AG04449 (cell line): ENCODE results near the gene LMBR1L.

Experiments used
- CTCF ChIA-PET: fragments of 350-600 bp; formaldehyde crosslinking; extraction: SDS; loops from one replicate; lab custom pipeline; 2021; ENCODE audit warnings: antibody characterized with exemption; lab: Yijun Ruan, JAX
- POLR2A ChIA-PET: fragments of 400-600, 350-600 bp; formaldehyde crosslinking; extraction: SDS; loops from one replicate; lab custom pipeline; 2020; ENCODE audit warnings: antibody characterized with exemption, inconsistent platforms; lab: Yijun Ruan, JAX
- DNase-seq: peaks from one replicate; pipeline ENCODE4 v3.0.0-alpha.2; 2010; ENCODE audit warnings: low read depth, low spot score
- H3K4me3 ChIP-seq: 2 replicates; pipeline ENCODE4 v1.5.1; 2011; ENCODE audit warnings: low read depth, mild to moderate bottlenecking, control low read depth, low read length
- CTCF ChIP-seq: IDR thresholded peaks from one replicate; pipeline ENCODE4 v1.5.1; 2011; ENCODE audit warnings: mild to moderate bottlenecking, moderate library complexity, low read length, control low read depth, inconsistent platforms; ENCODE audit not compliant: insufficient read depth; ENCODE audit errors: missing control alignments

LMBR1L gene

GRCh38 chr12:49126852-49127763 lies 16.5 kb upstream of the LMBR1L start:
- ChIA-PET POLR2A (interaction anchor here (0.8 to 1.3 kb wide), 2 partner anchors 62 to 69 kb away, joined by 3 read pairs; partner anchors contain the start of gene TUBA1A), CTCF (interaction anchor here (0.6 to 1.3 kb wide), 12 partner anchors 15 to 110 kb away, joined by 3 to 7 read pairs (median 4); no protein-coding TSS in a partner anchor)
- H3K4me3 ChIP-seq, result no peak overlapping the region
- no peak for TF ChIP-seq CTCF
- DNase-seq, result no peak

- DNase-seq, result no peak
- TF ChIP-seq CTCF, result peak; percentile 65
- no peak overlapping the region for H3K4me3 ChIP-seq
- ChIA-PET POLR2A (interaction anchor here (1.5 kb wide), 1 partner anchor 9 kb away, joined by 14 read pairs; the partner anchor contains the start of gene TUBA1B), CTCF (interaction anchor here (0.6 to 7.0 kb wide), 30 partner anchors 9 to 125 kb away, joined by 3 to 114 read pairs (median 4); partner anchors contain the start of genes DHH, LMBR1L, RHEBL1 and TUBA1B)
Measured at GRCh38 chr12:49121047-49121696, 10.5 kb upstream of the LMBR1L start.

GRCh38 chr12:49111206-49111605 lies 559 bp upstream of the LMBR1L start:
- POLR2A ChIA-PET, result interaction anchor here (1.0 to 4.6 kb wide), 5 partner anchors 12 to 132 kb away, joined by 3 to 31 read pairs (median 4); partner anchors contain the start of gene TUBA1B
- no peak for TF ChIP-seq CTCF
- no peak for DNase-seq
- peak overlapping the region; percentile 55 for H3K4me3 ChIP-seq
- CTCF ChIA-PET, result interaction anchor here (0.6 to 21.3 kb wide), 13 partner anchors 11 to 154 kb away, joined by 3 to 430 read pairs (median 6); partner anchors contain the start of gene DHH

- peak overlapping the region; percentile 87 for H3K4me3 ChIP-seq
- no peak for TF ChIP-seq CTCF
- ChIA-PET POLR2A (interaction anchor here (1.0 to 4.6 kb wide), 5 partner anchors 11 to 133 kb away, joined by 4 to 31 read pairs (median 5); partner anchors contain the start of genes RHEBL1, TUBA1A and TUBA1B), CTCF (interaction anchor here (0.6 to 21.3 kb wide), 13 partner anchors 13 to 156 kb away, joined by 3 to 430 read pairs (median 9); partner anchors contain the start of gene DHH)
- no peak for DNase-seq
Measured at GRCh38 chr12:49109641-49110463, 795 bp downstream of the LMBR1L start.

- ChIA-PET POLR2A (interaction anchor here (0.5 to 4.6 kb wide), 3 partner anchors 9 to 79 kb away, joined by 4 to 31 read pairs (median 7); partner anchors contain the start of genes TUBA1A and TUBA1B), CTCF (interaction anchor here (1.0 to 21.3 kb wide), 7 partner anchors 13 to 128 kb away, joined by 4 to 430 read pairs (median 53); partner anchors contain the start of gene DHH)
- H3K4me3 ChIP-seq, result peak overlapping the region; percentile 87
- no peak for DNase-seq
- TF ChIP-seq CTCF, result no peak
Measured at GRCh38 chr12:49108958-49109404, 1.7 kb downstream of the LMBR1L start.
